ENCODE data around the gene PPP2R1A.

Gene PPP2R1A

GRCh38 chr19:52190487-52191293 lies 838 bp downstream of the PPP2R1A start (continued):
- TF ChIP-seq ZBTB26 (tag by site-specific recombination; optimal IDR thresholded peaks at IDR 0.05) (peak; percentile 31), WT1 (tag by site-specific recombination; IDR thresholded peaks at IDR 0.05) (no peak), GFI1B (tag by site-specific recombination; IDR thresholded peaks at IDR 0.05) (no peak), REPIN1 (tag by site-specific recombination; IDR thresholded peaks at IDR 0.05; ENCODE audit: low read depth) (no peak), ZBTB20 (tag by site-specific recombination; IDR thresholded peaks at IDR 0.05) (peak; percentile 32; the same call in 1 of the 2 replicates), GLIS1 (tag by site-specific recombination; IDR thresholded peaks at IDR 0.05) (no peak), ZNF555 (tag by site-specific recombination; conservative IDR thresholded peaks at IDR 0.05) (no peak), ZNF341 (tag by site-specific recombination; IDR thresholded peaks at IDR 0.05; ENCODE audit: low read depth) (peak; percentile 44; the same call in 1 of the 2 replicates), ZNF670 (tag by site-specific recombination; IDR thresholded peaks at IDR 0.05; ENCODE audit: low read depth) (no peak)

- H3K4me3 ChIP-seq (ENCODE audit: low read depth, low read length) = peak overlapping the region; percentile 99
- H3K27ac ChIP-seq (ENCODE audit: extremely low read depth, low read depth, low read length) = peak overlapping the region; percentile 95; the same call in 1 of the 2 replicates
- TF ChIP-seq SCRT2 (tag by site-specific recombination; IDR thresholded peaks at IDR 0.05) (peak; percentile 88), BCL11B (tag by site-specific recombination; IDR thresholded peaks at IDR 0.05; ENCODE audit: low read depth) (no peak), SCRT1 (tag by site-specific recombination; IDR thresholded peaks at IDR 0.05; ENCODE audit: borderline replicate concordance) (0 out of 2 replicates have a peak, but pooled peaks have one; percentile 38)
- POLR2A ChIA-PET = no interaction called here
- H3K9me3 ChIP-seq (ENCODE audit: control insufficient read depth, insufficient read depth, low read depth, low read length) = no peaks in the 10 kb centered on the region
- CTCF ChIA-PET = no interaction called here
- H3K4me1 ChIP-seq (ENCODE audit: control insufficient read depth, insufficient read depth, low read length) = peaks cover 12% of the 10 kb centered on the region; the same call in 1 of the 2 replicates
- peaks cover 30 to 49% of the 10 kb centered on the region in 2 experiments for H3K36me3 ChIP-seq (ENCODE audit: control insufficient read depth in 2 of 2, insufficient read depth in 1 of 2, low read length in 2 of 2)
Observed at GRCh38 chr19:52191389-52191788, 1.5 kb downstream of the PPP2R1A start.

- ChIA-PET CTCF (no interaction called here), POLR2A (interaction anchor here (0.7 kb wide), 1 partner anchor 9 kb away, joined by 3 read pairs; no protein-coding TSS in a partner anchor)
- Histone ChIP-seq H3K4me1 (ENCODE audit: control insufficient read depth, insufficient read depth, low read length) (peaks cover 12% of the 10 kb centered on the region; the same call in 1 of the 2 replicates), H3K27ac (ENCODE audit: extremely low read depth, low read depth, low read length) (no peak overlapping the region), H3K9me3 (ENCODE audit: control insufficient read depth, insufficient read depth, low read depth, low read length) (no peaks in the 10 kb centered on the region), H3K36me3 (ENCODE audit: control insufficient read depth in 2 of 2, insufficient read depth in 1 of 2, low read length in 2 of 2) (peaks cover 30 to 54% of the 10 kb centered on the region in 2 experiments), H3K4me3 (ENCODE audit: low read depth, low read length) (no peak overlapping the region)
- TF ChIP-seq HIC1 (tag by site-specific recombination; IDR thresholded peaks at IDR 0.05) (no peak), BCL11A (tag by site-specific recombination; IDR thresholded peaks at IDR 0.05; ENCODE audit: low read depth) (no peak), ZNF777 (tag by site-specific recombination; IDR thresholded peaks at IDR 0.05; ENCODE audit: borderline replicate concordance) (no peak), ZBTB17 (tag by site-specific recombination; IDR thresholded peaks at IDR 0.05) (no peak), ZNF362 (tag by site-specific recombination; IDR thresholded peaks at IDR 0.05) (0 out of 2 replicates have a peak, but pooled peaks have one; percentile 16)
Observed at GRCh38 chr19:52191951-52192350, 2.1 kb downstream of the PPP2R1A start.
